Measurements from ENCODE around the gene KDM3A.
"Not testable (repeated sequence)": the region's sequence is repeated elsewhere in the genome, so short reads cannot be mapped to it uniquely, and the experiment has no call there.

KDM3A gene

GRCh38 chr2:86484385-86484784 lies 43.2 kb downstream of the KDM3A start:
- no peak for DNase-seq

- DNase-seq: no peak
These were observed 43.9 kb downstream of the KDM3A start for GRCh38 chr2:86485103-86485502.

- no peak for DNase-seq
These were observed 44.6 kb downstream of the KDM3A start for GRCh38 chr2:86485802-86486201.

- no peak for DNase-seq
These were observed 45.9 kb downstream of the KDM3A start for GRCh38 chr2:86487062-86487461.

- no peak for DNase-seq
These were observed 47.5 kb downstream of the KDM3A start for GRCh38 chr2:86488561-86489250.

- DNase-seq: no peak
These were observed 48.4 kb downstream of the KDM3A start for GRCh38 chr2:86489542-86489941.

GRCh38 chr2:86490245-86490644 lies 49.1 kb downstream of the KDM3A start:
- DNase-seq: no peak

GRCh38 chr2:86491088-86491487 lies 49.9 kb downstream of the KDM3A start:
- DNase-seq: no peak

- DNase-seq: no peak
These were observed 50.9 kb downstream of the KDM3A start for GRCh38 chr2:86492048-86492453.

- DNase-seq: not testable (repeated sequence)
These were observed 55.2 kb downstream of the KDM3A start for GRCh38 chr2:86496391-86496790.

- DNase-seq: no peak
These were observed 57.5 kb downstream of the KDM3A start for GRCh38 chr2:86498468-86499260.

- no peak for DNase-seq
These were observed 58.2 kb downstream of the KDM3A start for GRCh38 chr2:86499326-86499725.

GRCh38 chr2:86500325-86501083 lies 59.3 kb downstream of the KDM3A start:
- no peak for DNase-seq

GRCh38 chr2:86507600-86507999 lies 66.4 kb downstream of the KDM3A start:
- no peak for DNase-seq

GRCh38 chr2:86510436-86510933 lies 69.3 kb downstream of the KDM3A start:
- no peak for DNase-seq

- DNase-seq: no peak
These were observed 70.9 kb downstream of the KDM3A start for GRCh38 chr2:86512034-86512433.

GRCh38 chr2:86512892-86513291 lies 71.7 kb downstream of the KDM3A start:
- no peak for DNase-seq

- no peak for DNase-seq
These were observed 72.9 kb downstream of the KDM3A start for GRCh38 chr2:86513948-86514660.

GRCh38 chr2:86518481-86518880 lies 77.3 kb downstream of the KDM3A start:
- DNase-seq: no peak

- no peak for DNase-seq
These were observed 78.2 kb downstream of the KDM3A start for GRCh38 chr2:86519349-86519748.

GRCh38 chr2:86520153-86520552 lies 79.0 kb downstream of the KDM3A start:
- DNase-seq: no peak

- no peak for DNase-seq
These were observed 80.8 kb downstream of the KDM3A start for GRCh38 chr2:86521922-86522321.

- DNase-seq: no peak
These were observed 81.5 kb downstream of the KDM3A start for GRCh38 chr2:86522711-86523110.
